NT2/D1 (cell line): ENCODE measurements around the gene QKI.
"Not testable (repeated sequence)": the region's sequence is repeated elsewhere in the genome, so short reads cannot be mapped to it uniquely, and the experiment has no call there.

Experiments used
- YY1 ChIP-seq: IDR thresholded peaks from 2 replicates; pipeline ENCODE4 v1.6.1; 2011; ENCODE audit not compliant: insufficient read length, insufficient read depth
- ZNF274 ChIP-seq: IDR thresholded peaks from 2 replicates; pipeline ENCODE4 v1.6.1; 2011; ENCODE audit warnings: mild to moderate bottlenecking, low read depth, low read length

DNA sequence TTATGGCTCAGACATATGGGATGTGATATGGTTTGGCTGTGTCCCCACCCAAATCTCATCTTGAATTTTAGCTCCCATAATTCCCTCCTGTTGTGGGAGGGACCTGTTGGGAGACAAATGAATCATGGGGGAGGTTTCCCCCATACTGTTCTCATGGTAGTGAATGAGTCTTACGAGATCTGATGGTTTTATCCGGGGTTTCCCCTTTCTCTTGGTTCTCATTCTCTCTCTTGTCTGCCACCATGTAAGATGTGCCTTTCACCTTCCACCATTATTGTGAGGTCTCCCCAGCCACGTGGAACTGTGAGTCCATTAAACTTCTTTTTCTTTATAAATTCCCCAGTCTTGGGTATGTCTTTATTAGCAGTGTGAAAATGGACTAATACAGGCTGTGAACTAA, 31.1 kb upstream of the QKI start:
- not testable (repeated sequence) for TF ChIP-seq ZNF274, YY1
